Panc1 (cell line): ENCODE results near the gene KEL. TPM values are rescaled to one million over a fixed set of nuclear protein-coding genes. Genes with fewer than 3 reads are reported as not detected.

ENCODE experiments used
- ATAC-seq: fragments of 200-7000 bp; cut with Tn5 transposase; 2 replicates; pipeline ENCODE4 v1.9.1; 2020; ENCODE audit warnings: mild to moderate bottlenecking, moderate library complexity
- BruUV-seq: library from RNA; stranded (reverse); fragments of 400-500 nt; replicated peaks from 2 replicates; lab custom pipeline; 2021; lab: Mats Ljungman, UMichigan
- CTCF ChIA-PET: fragments of 300-600 bp; sonication (Branson Sonifier 250); formaldehyde crosslinking; loops from one replicate; lab custom pipeline; 2022; ENCODE audit warnings: antibody characterized with exemption; lab: Charles Lee
- POLR2A ChIA-PET: fragments of 300-600 bp; sonication (Branson Sonifier 250); formaldehyde crosslinking; loops from one replicate; lab custom pipeline; 2022; ENCODE audit warnings: antibody characterized with exemption; lab: Charles Lee
- DNase-seq: peaks from one replicate; pipeline ENCODE4 v3.0.0-alpha.2; 2010; ENCODE audit warnings: low read depth, low spot score
- H3K27ac ChIP-seq: 2 replicates; pipeline ENCODE4 v1.5.1; 2011; ENCODE audit warnings: mild to moderate bottlenecking, low read length, inconsistent platforms
- H3K27me3 ChIP-seq: fragments of 200-500 bp; sonication (Bioruptor generic); 2 replicates; pipeline ENCODE4 v1.6.0; 2014; ENCODE audit warnings: low read length, inconsistent platforms; ENCODE audit not compliant: control insufficient read depth, insufficient read depth
- H3K36me3 ChIP-seq: fragments of 200-500 bp; sonication (Bioruptor generic); 2 replicates; pipeline ENCODE4 v1.5.1; 2014; ENCODE audit warnings: inconsistent platforms, mild to moderate bottlenecking, low read length, moderate library complexity; ENCODE audit not compliant: control insufficient read depth, insufficient read depth
- H3K4me1 ChIP-seq: 2 replicates; pipeline ENCODE4 v1.5.1; 2011; ENCODE audit warnings: inconsistent platforms, mild to moderate bottlenecking, low read length, moderate library complexity; ENCODE audit not compliant: control insufficient read depth, insufficient read depth
- H3K4me3 ChIP-seq, 2 experiments: 2 replicates each; pipeline ENCODE4 v1.5.1; 2011 to 2012; ENCODE audit warnings: low read depth in 2 of 2, low read length in 2 of 2, mild to moderate bottlenecking in 2 of 2, inconsistent platforms in 1 of 2, moderate library complexity in 1 of 2
- H3K9me3 ChIP-seq: fragments of 200-500 bp; sonication (Bioruptor generic); 2 replicates; pipeline ENCODE4 v1.5.1; 2014; ENCODE audit warnings: low read depth, mild to moderate bottlenecking, inconsistent platforms, low read length, moderate library complexity; ENCODE audit not compliant: control insufficient read depth, insufficient read depth
- POLR2AphosphoS5 ChIP-seq: IDR thresholded peaks from 2 replicates; pipeline ENCODE4 v1.6.1; 2012; ENCODE audit warnings: mild to moderate bottlenecking, low read depth, low read length, moderate library complexity
- SIN3A ChIP-seq: IDR thresholded peaks from 2 replicates; pipeline ENCODE4 v1.6.1; 2012; ENCODE audit warnings: low read depth, mild to moderate bottlenecking, low read length, moderate library complexity, borderline replicate concordance; ENCODE audit not compliant: insufficient read depth
- TCF7L2 ChIP-seq: IDR thresholded peaks from 2 replicates; pipeline ENCODE4 v1.6.1; 2011; ENCODE audit warnings: mild to moderate bottlenecking, low read depth, low read length, inconsistent platforms
- in situ Hi-C: cut with HindIII; loops from 2 replicates; pipeline ENCODE4 v1.10.0; 2016; ENCODE audit warnings: low sequenced_read_pairs, low pct_unique_long_range_greater_than_20kb
- intact Hi-C: fragments of 100-400 bp; cut with micrococcal nuclease; formaldehyde crosslinking; loops from one replicate; pipeline ENCODE4 v1.10.0; 2022; ENCODE audit not compliant: unreplicated experiment
- total RNA-seq: library from RNA; stranded (reverse); gene quantifications from one replicate; pipeline ENCODE4 v1.2.1, GENCODE V29; 2021; ENCODE audit not compliant: unreplicated experiment
- TF ChIP-seq, protein P1 (sequence below): fragments of 450-650 bp; IDR thresholded peaks from 2 replicates; pipeline ENCODE4 v1.5.1; 2017; ENCODE audit warnings: mild to moderate bottlenecking
- TF ChIP-seq, protein P2 (sequence below), 2 experiments: IDR thresholded peaks; 2 replicates each; pipeline ENCODE4 v1.6.1; 2011 to 2012; ENCODE audit warnings: low read depth in 2 of 2, control low read depth in 1 of 2, low read length in 1 of 2, mild to moderate bottlenecking in 1 of 2, moderate library complexity in 1 of 2; ENCODE audit not compliant: insufficient read depth in 1 of 2

Gene KEL
- total RNA-seq, 1 experiment from 2014 or later = 0.44 TPM

GRCh38 chr7:142961595-142961972, 579 bp downstream of the KEL start:
- in situ Hi-C loops = no loop called here

GRCh38 chr7:142960955-142961512, 1.1 kb downstream of the KEL start:
- H3K9me3 ChIP-seq = no peaks in the 10 kb centered on the region
- intact Hi-C loops (no loop called here), in situ Hi-C loops (no loop called here)
- H3K27ac ChIP-seq = no peak overlapping the region
- TF ChIP-seq, protein P1, sequence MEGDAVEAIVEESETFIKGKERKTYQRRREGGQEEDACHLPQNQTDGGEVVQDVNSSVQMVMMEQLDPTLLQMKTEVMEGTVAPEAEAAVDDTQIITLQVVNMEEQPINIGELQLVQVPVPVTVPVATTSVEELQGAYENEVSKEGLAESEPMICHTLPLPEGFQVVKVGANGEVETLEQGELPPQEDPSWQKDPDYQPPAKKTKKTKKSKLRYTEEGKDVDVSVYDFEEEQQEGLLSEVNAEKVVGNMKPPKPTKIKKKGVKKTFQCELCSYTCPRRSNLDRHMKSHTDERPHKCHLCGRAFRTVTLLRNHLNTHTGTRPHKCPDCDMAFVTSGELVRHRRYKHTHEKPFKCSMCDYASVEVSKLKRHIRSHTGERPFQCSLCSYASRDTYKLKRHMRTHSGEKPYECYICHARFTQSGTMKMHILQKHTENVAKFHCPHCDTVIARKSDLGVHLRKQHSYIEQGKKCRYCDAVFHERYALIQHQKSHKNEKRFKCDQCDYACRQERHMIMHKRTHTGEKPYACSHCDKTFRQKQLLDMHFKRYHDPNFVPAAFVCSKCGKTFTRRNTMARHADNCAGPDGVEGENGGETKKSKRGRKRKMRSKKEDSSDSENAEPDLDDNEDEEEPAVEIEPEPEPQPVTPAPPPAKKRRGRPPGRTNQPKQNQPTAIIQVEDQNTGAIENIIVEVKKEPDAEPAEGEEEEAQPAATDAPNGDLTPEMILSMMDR = peak; percentile 11; the same call in 1 of the 2 replicates
- TF ChIP-seq, protein P2, sequence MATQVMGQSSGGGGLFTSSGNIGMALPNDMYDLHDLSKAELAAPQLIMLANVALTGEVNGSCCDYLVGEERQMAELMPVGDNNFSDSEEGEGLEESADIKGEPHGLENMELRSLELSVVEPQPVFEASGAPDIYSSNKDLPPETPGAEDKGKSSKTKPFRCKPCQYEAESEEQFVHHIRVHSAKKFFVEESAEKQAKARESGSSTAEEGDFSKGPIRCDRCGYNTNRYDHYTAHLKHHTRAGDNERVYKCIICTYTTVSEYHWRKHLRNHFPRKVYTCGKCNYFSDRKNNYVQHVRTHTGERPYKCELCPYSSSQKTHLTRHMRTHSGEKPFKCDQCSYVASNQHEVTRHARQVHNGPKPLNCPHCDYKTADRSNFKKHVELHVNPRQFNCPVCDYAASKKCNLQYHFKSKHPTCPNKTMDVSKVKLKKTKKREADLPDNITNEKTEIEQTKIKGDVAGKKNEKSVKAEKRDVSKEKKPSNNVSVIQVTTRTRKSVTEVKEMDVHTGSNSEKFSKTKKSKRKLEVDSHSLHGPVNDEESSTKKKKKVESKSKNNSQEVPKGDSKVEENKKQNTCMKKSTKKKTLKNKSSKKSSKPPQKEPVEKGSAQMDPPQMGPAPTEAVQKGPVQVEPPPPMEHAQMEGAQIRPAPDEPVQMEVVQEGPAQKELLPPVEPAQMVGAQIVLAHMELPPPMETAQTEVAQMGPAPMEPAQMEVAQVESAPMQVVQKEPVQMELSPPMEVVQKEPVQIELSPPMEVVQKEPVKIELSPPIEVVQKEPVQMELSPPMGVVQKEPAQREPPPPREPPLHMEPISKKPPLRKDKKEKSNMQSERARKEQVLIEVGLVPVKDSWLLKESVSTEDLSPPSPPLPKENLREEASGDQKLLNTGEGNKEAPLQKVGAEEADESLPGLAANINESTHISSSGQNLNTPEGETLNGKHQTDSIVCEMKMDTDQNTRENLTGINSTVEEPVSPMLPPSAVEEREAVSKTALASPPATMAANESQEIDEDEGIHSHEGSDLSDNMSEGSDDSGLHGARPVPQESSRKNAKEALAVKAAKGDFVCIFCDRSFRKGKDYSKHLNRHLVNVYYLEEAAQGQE (IDR thresholded peaks at IDR 0.05; ENCODE audit: insufficient read depth in 1 of 2, low read depth in 2 of 2, low read length in 1 of 2) = no peak
- POLR2A ChIA-PET = no interaction called here
- H3K4me3 ChIP-seq = no peak overlapping the region
- CTCF ChIA-PET = no interaction called here
- H3K4me1 ChIP-seq = no peaks in the 10 kb centered on the region
- DNase-seq (no peak), ATAC-seq (no peak)
- no peaks in the 10 kb centered on the region for H3K36me3 ChIP-seq
- no peaks in the 10 kb centered on the region for H3K27me3 ChIP-seq
- no TSS peak for BruUV-seq

More at GRCh38 chr7:142961595-142961972, 579 bp downstream of the KEL start:
- ChIA-PET CTCF (no interaction called here), POLR2A (no interaction called here)
- H3K4me3 ChIP-seq = no peak overlapping the region
- no peak for TF ChIP-seq TCF7L2
- TF ChIP-seq, protein P1 = no peak
- TF ChIP-seq POLR2AphosphoS5 = no peak
- TF ChIP-seq SIN3A = no peak
- TF ChIP-seq, protein P2 (IDR thresholded peaks at IDR 0.05; ENCODE audit: insufficient read depth in 1 of 2, low read depth in 2 of 2, low read length in 1 of 2) = no peak
- DNase-seq (no peak), ATAC-seq (no peak)
- intact Hi-C loops = no loop called here
- H3K4me1 ChIP-seq = no peaks in the 10 kb centered on the region
- no peaks in the 10 kb centered on the region for H3K36me3 ChIP-seq
- no peaks in the 10 kb centered on the region for H3K9me3 ChIP-seq
- H3K27me3 ChIP-seq = no peaks in the 10 kb centered on the region
- H3K27ac ChIP-seq = no peak overlapping the region
- BruUV-seq = no TSS peak
